ENCODE data around the gene KCTD20.

DNA sequence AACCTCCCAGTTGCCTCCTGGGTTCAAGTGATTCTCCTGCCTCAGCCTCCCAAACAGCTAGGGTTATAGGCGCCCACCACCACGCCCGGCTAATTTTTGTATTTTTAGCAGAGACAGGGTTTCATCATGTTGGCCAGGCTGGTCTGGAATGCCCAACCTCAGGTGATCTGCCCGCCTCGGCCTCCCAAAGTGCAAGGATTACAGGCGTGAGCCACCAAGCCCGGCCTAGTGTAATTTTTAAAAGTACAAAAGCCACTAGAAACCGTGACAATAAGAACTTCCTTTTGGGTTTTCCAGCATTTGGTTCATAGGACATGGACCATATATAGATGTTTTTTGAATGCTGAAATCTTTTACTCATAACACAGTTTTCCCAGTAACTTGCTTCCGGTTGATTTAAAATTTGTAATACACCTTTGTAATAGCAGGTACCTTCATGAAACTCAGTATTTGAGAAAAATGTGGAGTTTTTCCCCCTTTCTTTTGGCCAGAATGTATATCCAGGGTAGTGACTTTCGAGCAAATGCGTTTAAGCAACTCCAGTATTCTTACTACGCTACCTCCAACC, 613 bp upstream of the KCTD20 start:
- TF ChIP-seq, protein P1, sequence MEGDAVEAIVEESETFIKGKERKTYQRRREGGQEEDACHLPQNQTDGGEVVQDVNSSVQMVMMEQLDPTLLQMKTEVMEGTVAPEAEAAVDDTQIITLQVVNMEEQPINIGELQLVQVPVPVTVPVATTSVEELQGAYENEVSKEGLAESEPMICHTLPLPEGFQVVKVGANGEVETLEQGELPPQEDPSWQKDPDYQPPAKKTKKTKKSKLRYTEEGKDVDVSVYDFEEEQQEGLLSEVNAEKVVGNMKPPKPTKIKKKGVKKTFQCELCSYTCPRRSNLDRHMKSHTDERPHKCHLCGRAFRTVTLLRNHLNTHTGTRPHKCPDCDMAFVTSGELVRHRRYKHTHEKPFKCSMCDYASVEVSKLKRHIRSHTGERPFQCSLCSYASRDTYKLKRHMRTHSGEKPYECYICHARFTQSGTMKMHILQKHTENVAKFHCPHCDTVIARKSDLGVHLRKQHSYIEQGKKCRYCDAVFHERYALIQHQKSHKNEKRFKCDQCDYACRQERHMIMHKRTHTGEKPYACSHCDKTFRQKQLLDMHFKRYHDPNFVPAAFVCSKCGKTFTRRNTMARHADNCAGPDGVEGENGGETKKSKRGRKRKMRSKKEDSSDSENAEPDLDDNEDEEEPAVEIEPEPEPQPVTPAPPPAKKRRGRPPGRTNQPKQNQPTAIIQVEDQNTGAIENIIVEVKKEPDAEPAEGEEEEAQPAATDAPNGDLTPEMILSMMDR (IDR thresholded peaks at IDR 0.05), result no peak
- TF ChIP-seq POLR2A (IDR thresholded peaks at IDR 0.05), result no peak

Measured in tibial nerve (tissue), 3 donors.